Measurements from ENCODE around the gene SLC19A3.
"Not testable (repeated sequence)": the region's sequence is repeated elsewhere in the genome, so short reads cannot be mapped to it uniquely, and the experiment has no call there.

Gene SLC19A3

DNA sequence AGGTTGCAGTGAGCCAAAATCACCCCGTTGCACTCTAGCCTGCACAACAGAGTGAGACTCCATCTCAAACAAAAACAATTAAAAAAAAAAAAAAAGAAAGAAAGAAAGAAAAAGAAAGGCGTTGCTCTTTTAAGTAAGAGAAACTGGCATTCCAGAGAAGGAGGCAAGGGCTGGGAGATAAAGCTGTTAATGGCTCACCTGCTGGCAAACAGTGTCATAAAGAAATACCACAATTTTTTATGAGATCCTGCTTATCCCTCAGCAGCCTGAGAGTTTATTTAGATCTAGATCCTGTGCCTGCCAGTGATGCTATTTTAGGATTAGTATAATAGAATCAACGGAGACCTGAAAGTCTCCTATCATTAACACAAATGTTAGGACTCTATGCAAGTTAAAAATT, 16.3 kb downstream of the SLC19A3 start:
- DNase-seq: no peak

GRCh38 chr2:227696990-227697679, 20.7 kb downstream of the SLC19A3 start:
- DNase-seq: no peak

DNA sequence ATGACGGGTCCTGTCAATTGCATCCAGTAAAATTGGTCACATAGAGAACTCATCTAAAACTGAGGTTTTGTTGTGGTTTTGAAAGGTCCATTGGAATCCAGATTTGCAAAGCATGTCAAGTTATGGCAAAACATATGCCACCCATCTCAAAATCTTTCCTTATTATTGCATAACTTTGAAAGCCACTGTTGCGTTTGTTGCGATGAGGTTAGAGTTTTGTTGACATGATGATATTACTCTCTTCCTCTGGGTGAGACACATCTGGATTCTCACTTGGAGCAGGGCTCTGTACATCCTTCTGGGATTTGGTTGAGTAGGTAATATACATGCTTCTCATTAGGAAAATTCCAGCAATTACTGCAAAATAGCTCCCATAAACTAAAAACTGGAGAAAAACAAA, 30.6 kb downstream of the SLC19A3 start:
- no peak for DNase-seq

- no peak for DNase-seq
Measured at GRCh38 chr2:227684258-227684657, 33.6 kb downstream of the SLC19A3 start.

GRCh38 chr2:227677928-227678327, 39.9 kb downstream of the SLC19A3 start:
- no peak for DNase-seq

DNA sequence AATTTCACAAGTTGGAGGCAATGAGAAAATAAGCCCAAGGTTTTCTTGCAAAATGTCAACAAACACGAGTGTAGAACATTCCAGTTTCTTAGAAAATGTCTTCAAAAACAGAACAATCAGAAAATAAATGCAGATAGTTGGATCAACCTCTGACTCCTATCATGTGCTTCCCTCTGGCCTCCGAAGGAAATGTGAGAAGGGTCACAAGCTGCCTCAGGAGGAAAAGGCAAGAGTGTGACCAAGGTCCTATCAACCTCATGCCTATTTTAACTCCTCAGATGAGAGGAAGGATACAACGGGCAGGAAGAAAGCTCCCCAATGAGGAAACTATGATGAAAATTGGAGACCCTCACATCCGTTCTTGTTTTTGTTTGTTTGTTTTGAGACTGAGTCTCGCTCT, 43.3 kb downstream of the SLC19A3 start:
- DNase-seq: no peak

- not testable (repeated sequence) for DNase-seq
Measured at GRCh38 chr2:227673620-227674019, 44.2 kb downstream of the SLC19A3 start.

- DNase-seq: no peak
Measured at GRCh38 chr2:227671170-227671905, 46.5 kb downstream of the SLC19A3 start.

GRCh38 chr2:227666631-227667170, 51.1 kb downstream of the SLC19A3 start, which contains the start of gene SCYGR5:
TSS of gene SCYGR5 (plus strand) at chr2:227666804. CDS start at chr2:227666804, 0 bp downstream.
- not testable (repeated sequence) for DNase-seq

DNA sequence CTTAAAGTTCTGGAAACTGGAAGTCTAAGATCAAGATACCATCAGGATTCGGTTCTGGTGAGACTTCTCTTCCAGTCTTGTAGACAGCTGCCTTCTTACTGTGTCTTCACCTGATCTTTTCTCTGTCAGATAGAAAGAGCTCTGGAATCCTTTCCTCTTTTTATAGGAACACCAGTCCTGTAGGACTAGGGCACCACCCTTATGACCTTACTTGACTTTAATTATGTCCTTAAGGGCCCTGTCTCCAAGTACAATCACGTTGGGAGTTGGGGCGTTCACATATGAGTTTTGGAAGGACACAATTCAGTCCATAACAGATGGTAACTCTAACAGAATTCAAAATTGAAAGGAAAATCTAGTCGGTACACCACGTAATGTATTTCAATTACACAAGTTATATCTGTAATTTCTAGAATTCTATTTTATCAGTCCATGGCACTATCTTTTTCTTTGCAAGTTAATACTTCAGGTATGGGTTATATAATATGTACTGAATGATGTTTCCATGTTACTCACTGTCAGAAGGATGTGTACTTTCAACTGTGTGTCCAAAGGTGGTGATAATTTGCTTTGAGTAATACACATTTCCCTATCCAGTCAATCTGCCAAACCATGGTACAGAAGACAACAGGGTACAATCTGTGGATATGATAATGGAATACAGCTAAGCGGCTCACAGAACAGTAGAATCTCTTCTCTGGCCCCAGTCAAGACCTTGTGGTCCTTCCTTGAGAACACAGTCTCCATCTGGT, 52.5 kb downstream of the SLC19A3 start:
- no peak for DNase-seq

DNA sequence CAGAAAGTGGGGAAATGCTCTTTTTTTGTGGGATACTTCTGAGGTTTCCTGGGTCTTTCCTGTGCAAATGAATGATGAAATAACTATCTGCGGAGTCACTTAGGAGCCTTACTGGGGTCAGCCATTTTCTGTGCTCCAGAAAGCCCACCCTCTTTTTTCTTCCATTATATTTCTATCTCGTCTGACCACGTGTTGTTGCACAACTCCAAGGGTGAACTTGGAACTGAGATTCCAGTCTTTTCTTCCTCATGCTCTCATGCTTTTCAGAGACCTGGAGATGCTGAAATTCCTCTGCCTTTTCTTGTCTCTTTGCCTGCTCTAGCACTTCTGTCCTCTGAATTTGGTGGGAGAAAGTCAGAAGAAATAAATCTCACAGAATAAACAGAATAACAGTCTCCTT, 56.0 kb downstream of the SLC19A3 start:
- DNase-seq: no peak

GRCh38 chr2:227661025-227661649, 56.7 kb downstream of the SLC19A3 start:
- no peak for DNase-seq

- no peak for DNase-seq
Measured at GRCh38 chr2:227657199-227657845, 60.5 kb downstream of the SLC19A3 start.

DNA sequence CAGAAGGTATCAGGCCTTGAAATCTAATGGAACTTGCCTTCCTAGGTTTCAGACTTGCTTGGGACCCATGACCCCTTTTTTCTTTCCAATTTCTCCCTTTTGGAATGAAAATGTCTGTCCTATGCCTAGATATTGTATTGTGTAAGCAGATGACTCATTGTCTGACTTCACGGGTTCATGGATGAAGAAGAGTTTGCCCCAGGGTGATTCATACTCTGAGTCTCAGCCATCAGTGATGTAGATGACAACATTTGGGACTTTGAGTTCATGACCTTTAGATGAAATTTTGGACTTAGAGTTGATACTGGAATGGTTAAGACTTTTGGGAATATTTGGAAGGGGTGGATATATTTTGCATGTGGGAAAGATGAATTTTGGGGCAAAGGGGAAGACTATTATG, 62.4 kb downstream of the SLC19A3 start:
- DNase-seq: no peak

GRCh38 chr2:227654426-227654825, 63.4 kb downstream of the SLC19A3 start:
- no peak for DNase-seq

DNA sequence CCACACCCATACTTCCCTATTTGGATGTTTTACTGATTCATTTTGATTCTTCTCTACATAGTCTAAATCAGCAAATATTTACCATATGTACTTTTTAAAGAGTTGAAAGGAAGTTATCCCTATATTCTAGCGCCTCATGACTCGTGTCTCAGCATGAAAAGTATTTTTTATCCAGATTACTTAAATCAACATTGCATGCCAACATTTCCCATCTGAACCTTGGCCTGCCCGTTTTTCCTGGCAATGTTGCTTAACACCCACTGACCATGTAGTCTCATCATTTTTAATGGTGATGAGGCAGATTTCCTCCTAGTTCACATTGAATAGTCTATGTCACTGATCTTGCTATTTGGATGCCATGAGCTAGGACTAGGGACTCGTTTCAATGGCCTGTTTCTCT, 64.4 kb downstream of the SLC19A3 start:
- no peak for DNase-seq

DNA sequence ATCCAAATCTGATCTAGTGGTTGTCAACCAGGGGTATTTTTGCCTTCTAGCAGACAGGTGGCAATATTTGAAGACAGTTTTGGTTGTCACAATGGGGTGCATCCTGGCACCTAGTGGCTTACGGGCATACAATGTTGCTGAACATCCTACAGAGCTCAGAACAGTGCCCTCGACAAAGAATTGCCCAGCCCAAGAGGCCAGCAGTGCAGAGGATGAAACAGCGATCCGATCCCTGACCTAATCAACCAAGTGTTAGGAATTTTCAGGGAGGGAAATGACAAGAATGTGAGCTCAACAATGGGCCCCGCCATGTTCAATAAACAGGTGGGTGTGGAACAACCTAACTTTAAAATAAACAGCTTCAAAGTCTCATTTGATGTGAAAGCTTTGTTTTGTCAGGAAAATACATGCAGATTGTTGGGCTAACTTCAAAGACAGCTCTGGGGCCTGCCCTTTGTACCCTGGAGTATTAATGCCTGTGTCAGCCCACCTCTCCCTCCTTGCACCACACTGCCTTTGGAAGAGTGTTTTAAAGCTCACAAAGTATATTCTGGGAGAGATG, 73.8 kb downstream of the SLC19A3 start:
- DNase-seq: no peak

DNA sequence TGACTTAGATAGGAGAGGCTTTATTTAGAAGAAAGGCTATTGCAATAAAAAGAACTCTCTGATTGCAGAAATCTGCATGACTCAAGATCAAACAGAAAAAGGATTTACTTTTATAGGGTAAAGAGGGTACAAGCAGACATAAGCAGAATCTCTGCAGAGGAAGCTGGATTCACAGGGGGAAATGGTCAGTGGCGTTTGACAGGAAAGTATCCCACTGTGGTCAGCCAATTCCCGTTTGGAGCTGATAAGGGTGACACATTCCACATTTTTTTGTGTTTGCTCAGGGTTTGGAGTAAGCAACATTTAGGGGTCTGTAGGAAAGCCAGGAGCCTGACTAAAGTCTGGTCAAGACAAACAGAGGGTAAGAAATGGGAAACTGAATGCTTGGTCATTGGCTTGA, 75.2 kb downstream of the SLC19A3 start:
- DNase-seq: no peak

DNA sequence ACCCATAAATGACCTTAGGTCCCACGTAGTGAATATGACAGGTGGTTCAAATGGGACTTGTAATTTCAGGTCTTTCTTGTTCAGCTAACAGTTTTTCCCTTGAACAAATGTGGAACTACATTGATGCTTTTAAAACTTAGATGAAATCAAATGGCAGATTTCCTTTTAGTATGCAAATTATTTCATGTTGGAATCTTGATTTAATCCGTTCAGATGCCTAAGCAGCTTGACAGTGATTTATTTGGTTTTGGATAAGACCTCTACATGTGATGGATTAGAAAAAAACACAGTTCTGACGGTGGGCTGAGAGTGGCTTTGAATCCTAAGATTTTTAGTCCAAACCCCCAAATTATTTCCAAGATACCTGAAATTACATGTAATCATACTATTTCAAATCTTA, 83.6 kb downstream of the SLC19A3 start:
- DNase-seq: no peak
